GM23338 (cell line): Measurements from ENCODE around the gene TMA7. TPM values are rescaled to one million over a fixed set of nuclear protein-coding genes. Genes with fewer than 3 reads are reported as not detected.

ENCODE experiments used
- ATAC-seq: fragments of 200-7000 bp; cut with Tn5 transposase; 3 replicates; pipeline ENCODE4 v1.9.1; 2020
- DNase-seq: peaks from one replicate; pipeline ENCODE4 v3.0.0-alpha.2; 2015; ENCODE audit warnings: low spot score
- H2AFZ ChIP-seq: fragments of 200-600 bp; sonication (generic); 2 replicates; pipeline ENCODE4 v1.8.0; 2016; ENCODE audit warnings: antibody characterized with exemption, mild to moderate bottlenecking, moderate library complexity
- H3F3A ChIP-seq: fragments of 200-600 bp; sonication (generic); replicated peaks from 2 replicates; pipeline ENCODE4 v1.8.0; 2017; ENCODE audit warnings: antibody characterized with exemption, mixed run types, low read depth
- H3K27ac ChIP-seq: fragments of 200-600 bp; sonication (generic); 2 replicates; pipeline ENCODE4 v1.6.1; 2016; ENCODE audit warnings: low read depth
- H3K27me3 ChIP-seq: fragments of 200-600 bp; sonication (generic); 2 replicates; pipeline ENCODE4 v1.8.0; 2016; ENCODE audit warnings: mild to moderate bottlenecking, mixed run types, moderate library complexity; ENCODE audit not compliant: insufficient read depth
- H3K36me3 ChIP-seq: fragments of 200-600 bp; sonication (generic); 2 replicates; pipeline ENCODE4 v1.8.0; 2016; ENCODE audit warnings: mild to moderate bottlenecking; ENCODE audit not compliant: insufficient read depth
- H3K4me1 ChIP-seq: fragments of 200-600 bp; sonication (generic); 2 replicates; pipeline ENCODE4 v1.8.0; 2016; ENCODE audit warnings: mild to moderate bottlenecking, moderate library complexity; ENCODE audit not compliant: insufficient read depth
- H3K4me2 ChIP-seq: fragments of 200-600 bp; sonication (generic); 2 replicates; pipeline ENCODE4 v1.7.1; 2017; ENCODE audit warnings: mixed run types
- H3K4me3 ChIP-seq: fragments of 200-600 bp; sonication (generic); 2 replicates; pipeline ENCODE4 v1.6.1; 2016; ENCODE audit warnings: mixed run types
- H3K79me2 ChIP-seq: fragments of 200-600 bp; sonication (generic); replicated peaks from 2 replicates; pipeline ENCODE4 v1.8.0; 2017; ENCODE audit warnings: mild to moderate bottlenecking; ENCODE audit not compliant: insufficient read depth
- H3K9me2 ChIP-seq: fragments of 200-600 bp; sonication (generic); 2 replicates; pipeline ENCODE4 v1.8.0; 2017; ENCODE audit not compliant: insufficient read depth
- H4K20me1 ChIP-seq: fragments of 200-600 bp; sonication (generic); replicated peaks from 2 replicates; pipeline ENCODE4 v1.8.0; 2017; ENCODE audit warnings: mild to moderate bottlenecking; ENCODE audit not compliant: insufficient read depth
- H3K27ac Mint-ChIP-seq: 2 replicates; pipeline ENCODE4 v1.8.0; 2020; ENCODE audit warnings: inconsistent platforms, mild to moderate bottlenecking, moderate library complexity, mixed read lengths
- H3K27me3 Mint-ChIP-seq: 3 replicates; pipeline ENCODE4 v1.8.0; 2022; ENCODE audit warnings: low read depth, mild to moderate bottlenecking, moderate library complexity, mixed read lengths, inconsistent platforms; ENCODE audit not compliant: insufficient read depth, poor library complexity
- H3K36me3 Mint-ChIP-seq: 3 replicates; pipeline ENCODE4 v1.8.0; 2021; ENCODE audit warnings: low read depth, mild to moderate bottlenecking, inconsistent platforms, moderate library complexity, mixed read lengths
- H3K4me1 Mint-ChIP-seq: 3 replicates; pipeline ENCODE4 v1.8.0; 2020; ENCODE audit warnings: mild to moderate bottlenecking, inconsistent platforms, mixed read lengths
- H3K4me3 Mint-ChIP-seq: 3 replicates; pipeline ENCODE4 v1.8.0; 2021; ENCODE audit warnings: moderate library complexity, mild to moderate bottlenecking, inconsistent platforms, mixed read lengths
- H3K9me3 Mint-ChIP-seq: 3 replicates; pipeline ENCODE4 v1.8.0; 2020; ENCODE audit warnings: moderate library complexity, mild to moderate bottlenecking, inconsistent platforms, mixed read lengths
- CREB1 ChIP-seq: fragments of 250-450 bp; sonication (Bioruptor Pico); IDR thresholded peaks from 2 replicates; pipeline ENCODE4 v1.5.0; 2020; ENCODE audit warnings: low read depth, mild to moderate bottlenecking, moderate library complexity
- CTCF ChIP-seq, 2 experiments: fragments of 200-600 bp in 1 of 2; sonication (generic) in 1 of 2; conservative IDR thresholded peaks; 2 replicates each; pipeline versions ENCODE4 v1.5.1 to v1.6.1; 2016 to 2017; ENCODE audit warnings: antibody characterized with exemption in 2 of 2, low read depth in 2 of 2, mild to moderate bottlenecking in 2 of 2, moderate library complexity in 1 of 2
- ETS1 ChIP-seq: IDR thresholded peaks from 2 replicates; pipeline ENCODE4 v1.6.1; 2016; ENCODE audit warnings: antibody characterized with exemption
- EZH2 ChIP-seq: fragments of 200-600 bp; sonication (generic); IDR thresholded peaks from one replicate; pipeline ENCODE4 v1.8.0; 2017; ENCODE audit warnings: antibody characterized with exemption, mild to moderate bottlenecking, low read depth; ENCODE audit not compliant: unreplicated experiment
- EZH2phosphoT487 ChIP-seq: fragments of 200-600 bp; sonication (generic); IDR thresholded peaks from one replicate; pipeline ENCODE4 v1.8.1; 2018; ENCODE audit warnings: antibody characterized with exemption; ENCODE audit not compliant: unreplicated experiment
- JUNB ChIP-seq: IDR thresholded peaks from one replicate; pipeline ENCODE4 v1.6.1; 2016; ENCODE audit warnings: antibody characterized with exemption; ENCODE audit not compliant: unreplicated experiment
- NANOG ChIP-seq: IDR thresholded peaks from 2 replicates; pipeline ENCODE4 v1.6.1; 2016; ENCODE audit warnings: antibody characterized with exemption, borderline replicate concordance
- POLR2AphosphoS5 ChIP-seq: IDR thresholded peaks from 2 replicates; pipeline ENCODE4 v1.6.1; 2016; ENCODE audit warnings: antibody characterized with exemption, low read depth
- REST ChIP-seq: IDR thresholded peaks from one replicate; pipeline ENCODE4 v1.6.1; 2018; ENCODE audit warnings: antibody characterized with exemption; ENCODE audit not compliant: unreplicated experiment
- STAT1 ChIP-seq: IDR thresholded peaks from one replicate; pipeline ENCODE4 v1.6.1; 2016; ENCODE audit warnings: antibody characterized with exemption; ENCODE audit not compliant: unreplicated experiment
- ZNF114 ChIP-seq: fragments of 250-450 bp; sonication (Bioruptor Pico); IDR thresholded peaks from 2 replicates; pipeline ENCODE4 v1.5.0; 2020; ENCODE audit warnings: mild to moderate bottlenecking, moderate library complexity
- ZNF331 ChIP-seq: fragments of 250-450 bp; sonication (Bioruptor Pico); IDR thresholded peaks from 2 replicates; pipeline ENCODE4 v1.5.0; 2020; ENCODE audit warnings: low read depth, mild to moderate bottlenecking, moderate library complexity
- ZNF462 ChIP-seq: fragments of 250-450 bp; sonication (Bioruptor Pico); IDR thresholded peaks from 2 replicates; pipeline ENCODE4 v1.5.0; 2020; ENCODE audit warnings: mild to moderate bottlenecking, moderate library complexity
- polyA plus RNA-seq: library from polyadenylated mRNA; unstranded; fragments of >200 nt; fragmentation: Nextera tagmentation; extraction: Ambion mirVana; gene quantifications from 2 replicates; pipeline ENCODE4 v1.2.1, GENCODE V29; 2016
- total RNA-seq: library from RNA; depleted of rRNA; stranded (reverse); fragments of >200 nt; shearing (Covaris generic); gene quantifications from 2 replicates; pipeline ENCODE4 v1.2.3, GENCODE V29; 2014

The TMA7 gene
- total and polyA plus RNA-seq, 2 experiments from 2014 or later = 419 to 2,089 TPM

GRCh38 chr3:48402907-48403306 lies 37.1 kb upstream of the TMA7 start:
- ATAC-seq (no peak), DNase-seq (no peak)
- Histone ChIP-seq H3K4me3 (no peak overlapping the region), H3K27ac (peak overlapping the region; percentile 56; the same call in 1 of the 2 replicates), H3K36me3 (peaks cover 13% of the 10 kb centered on the region), H3K79me2 (no peaks in the 10 kb centered on the region), H3F3A (no peaks in the 10 kb centered on the region; the same call in 1 of the 2 replicates), H4K20me1 (no peaks in the 10 kb centered on the region; the same call in 1 of the 2 replicates), H3K4me2 (no peak overlapping the region), H3K4me1 (no peaks in the 10 kb centered on the region), H2AFZ (no peak overlapping the region), H3K27me3 (no peaks in the 10 kb centered on the region), H3K9me2 (no peaks in the 10 kb centered on the region)
- Mint-ChIP-seq H3K36me3 (peaks cover 71% of the 10 kb centered on the region), H3K27ac (no peak overlapping the region), H3K4me1 (peaks cover 11% of the 10 kb centered on the region), H3K27me3 (peaks cover 4% of the 10 kb centered on the region), H3K4me3 (no peak overlapping the region), H3K9me3 (no peaks in the 10 kb centered on the region)
- TF ChIP-seq JUNB = no peak
- no peak for TF ChIP-seq ZNF114 (CRISPR knock-in tag)
- TF ChIP-seq REST = no peak
- TF ChIP-seq CTCF (conservative IDR thresholded peaks at IDR 0.05; ENCODE audit: low read depth in 2 of 2) = no peak
- TF ChIP-seq ETS1 = no peak
- TF ChIP-seq ZNF462 = no peak
- no peak for TF ChIP-seq EZH2
- no peak for TF ChIP-seq EZH2phosphoT487
- TF ChIP-seq NANOG = no peak
- no peak for TF ChIP-seq ZNF331 (CRISPR knock-in tag)
- no peak for TF ChIP-seq CREB1
- no peak for TF ChIP-seq POLR2AphosphoS5
- TF ChIP-seq STAT1 = no peak
